CD4-positive, alpha-beta T cell (primary cell): ENCODE data around the gene TTC32. TPM values are rescaled to one million over a fixed set of nuclear protein-coding genes. Genes with fewer than 3 reads are reported as not detected.

Experiments
- ATAC-seq: fragments of 200-7000 bp; cut with Tn5 transposase; one replicate; pipeline ENCODE4 v1.10.0; 2022; ENCODE audit warnings: mild to moderate bottlenecking; ENCODE audit not compliant: poor library complexity
- CTCF ChIA-PET: fragments of 350-600 bp; sonication (Branson Sonifier 250); formaldehyde crosslinking; loops from one replicate; lab custom pipeline; 2021; ENCODE audit warnings: antibody characterized with exemption, inconsistent platforms; lab: Charles Lee
- POLR2A ChIA-PET: fragments of 350-600 bp; sonication (Branson Sonifier 250); formaldehyde crosslinking; loops from one replicate; lab custom pipeline; 2021; ENCODE audit warnings: antibody characterized with exemption, inconsistent platforms; lab: Charles Lee
- DNase-seq, 14 experiments: peaks; one replicate each; pipeline ENCODE4 v3.0.0-alpha.2; 2013 to 2020; ENCODE audit warnings: mixed read lengths in 2 of 14
- H3K27ac ChIP-seq, 2 donors: one replicate each; pipeline versions ENCODE4 v1.5.1 to v1.7.0; 2013; ENCODE audit warnings: low read length in 2 of 2, low read depth in 1 of 2, mild to moderate bottlenecking in 1 of 2
- H3K27me3 ChIP-seq, 2 experiments: 1 replicate in 1 of 2; 2 replicates in 1 of 2; pipeline versions ENCODE4 v1.6.1 to v1.7.0; 2013; ENCODE audit warnings: low read length in 2 of 2, control low read depth in 1 of 2, mild to moderate bottlenecking in 1 of 2, moderate library complexity in 1 of 2; ENCODE audit not compliant: insufficient read depth in 2 of 2, control insufficient read depth in 1 of 2
- H3K36me3 ChIP-seq: one replicate; pipeline ENCODE4 v1.6.1; 2013; ENCODE audit warnings: low read length, control low read depth; ENCODE audit not compliant: insufficient read depth
- H3K4me1 ChIP-seq: one replicate; pipeline ENCODE4 v1.6.1; 2013; ENCODE audit warnings: low read length, control low read depth; ENCODE audit not compliant: insufficient read depth
- H3K4me3 ChIP-seq: one replicate; pipeline ENCODE4 v1.5.1; 2013; ENCODE audit warnings: mild to moderate bottlenecking, low read length, moderate library complexity
- H3K9me3 ChIP-seq, 2 experiments: 1 replicate in 1 of 2; 2 replicates in 1 of 2; pipeline versions ENCODE4 v1.6.1 to v1.7.0; 2013; ENCODE audit warnings: low read length in 2 of 2, mild to moderate bottlenecking in 2 of 2, control low read depth in 1 of 2, moderate library complexity in 1 of 2; ENCODE audit not compliant: control insufficient read depth in 1 of 2, insufficient read depth in 1 of 2
- H3K27ac Mint-ChIP-seq: one replicate; pipeline ENCODE4 v1.8.0; 2020; ENCODE audit warnings: mixed read lengths
- H3K27me3 Mint-ChIP-seq: one replicate; pipeline ENCODE4 v1.8.0; 2021; ENCODE audit warnings: mixed read lengths
- H3K36me3 Mint-ChIP-seq: one replicate; pipeline ENCODE4 v1.8.0; 2021; ENCODE audit warnings: low read depth, mixed read lengths
- H3K4me1 Mint-ChIP-seq: one replicate; pipeline ENCODE4 v1.8.0; 2021; ENCODE audit warnings: low read depth, mixed read lengths
- H3K4me3 Mint-ChIP-seq: one replicate; pipeline ENCODE4 v1.8.0; 2020; ENCODE audit warnings: mild to moderate bottlenecking, mixed read lengths
- H3K9me3 Mint-ChIP-seq: one replicate; pipeline ENCODE4 v1.8.0; 2020; ENCODE audit warnings: mixed read lengths
- CTCF ChIP-seq: fragments of 200-600 bp; IDR thresholded peaks from one replicate; pipeline ENCODE4 v1.8.0; 2022; ENCODE audit warnings: antibody characterized with exemption, mild to moderate bottlenecking
- intact Hi-C, 2 experiments: fragments of 100-400 bp; cut with DNase I in 1 of 2; cut with micrococcal nuclease in 1 of 2; formaldehyde crosslinking; loops; one replicate each; pipeline versions ENCODE4 v1.15.1 to v1.9.0; 2023 to 2025; cut with DNase I, micrococcal nuclease
- total RNA-seq, 174 experiments: library from RNA in 2 of 174; stranded (reverse) in 2 of 174; gene quantifications; one replicate each; pipeline ENCODE4 v1.2.3 and lab custom pipeline; 2021 to 2026

TTC32 gene
- total RNA-seq, 2 experiments from 2014 or later = 53.1 to 54.2 TPM

GRCh38 chr2:19944205-19944845 is 42.5 kb upstream of the TTC32 start:
- ChIA-PET CTCF (interaction anchor here (1.0 kb wide), 1 partner anchor 16 kb away, joined by 3 read pairs; no protein-coding TSS in a partner anchor), POLR2A (no interaction called here)
- H3K27ac Mint-ChIP-seq = no peak overlapping the region
- no peak for DNase-seq
- H3K4me3 Mint-ChIP-seq = no peak overlapping the region
- H3K4me1 Mint-ChIP-seq = no peaks in the 10 kb centered on the region
- TF ChIP-seq CTCF = no peak
- Histone ChIP-seq H3K4me1 (no peaks in the 10 kb centered on the region), H3K27me3 (no peaks in the 10 kb centered on the region), H3K9me3 (no peaks in the 10 kb centered on the region), H3K27ac (no peak overlapping the region), H3K4me3 (no peak overlapping the region), H3K36me3 (peaks cover 3% of the 10 kb centered on the region)
- no peaks in the 10 kb centered on the region for H3K9me3 Mint-ChIP-seq
- intact Hi-C loops = no loop called here
- no peaks in the 10 kb centered on the region for H3K27me3 Mint-ChIP-seq
- H3K36me3 Mint-ChIP-seq = peaks cover 30% of the 10 kb centered on the region
- no peak for ATAC-seq

GRCh38 chr2:19943189-19943588 is 41.4 kb upstream of the TTC32 start:
- H3K9me3 Mint-ChIP-seq = no peaks in the 10 kb centered on the region
- DNase-seq (no peak), ATAC-seq (no peak)
- H3K36me3 Mint-ChIP-seq = peaks cover 38% of the 10 kb centered on the region
- POLR2A ChIA-PET = no interaction called here
- intact Hi-C loops = no loop called here
- no peaks in the 10 kb centered on the region for H3K27me3 Mint-ChIP-seq
- H3K27ac ChIP-seq = no peak overlapping the region
- H3K4me3 ChIP-seq = no peak overlapping the region
- H3K4me1 Mint-ChIP-seq = no peaks in the 10 kb centered on the region
- CTCF ChIA-PET = interaction anchor here (1.0 kb wide), 1 partner anchor 15 kb away, joined by 3 read pairs; no protein-coding TSS in a partner anchor
- TF ChIP-seq CTCF = no peak
- H3K9me3 ChIP-seq = no peaks in the 10 kb centered on the region
- no peak overlapping the region for H3K4me3 Mint-ChIP-seq
- H3K27me3 ChIP-seq = no peaks in the 10 kb centered on the region
- no peak overlapping the region for H3K27ac Mint-ChIP-seq
- peaks cover 3% of the 10 kb centered on the region for H3K36me3 ChIP-seq
- no peaks in the 10 kb centered on the region for H3K4me1 ChIP-seq

- Histone ChIP-seq H3K4me3 (no peak overlapping the region), H3K4me1 (no peaks in the 10 kb centered on the region), H3K9me3 (no peaks in the 10 kb centered on the region), H3K27ac (no peak overlapping the region), H3K36me3 (peaks cover 7% of the 10 kb centered on the region), H3K27me3 (no peaks in the 10 kb centered on the region)
- no peak overlapping the region for H3K27ac Mint-ChIP-seq
- intact Hi-C loops = no loop called here
- ChIA-PET CTCF (no interaction called here), POLR2A (no interaction called here)
- peaks cover 44% of the 10 kb centered on the region for H3K36me3 Mint-ChIP-seq
- H3K4me1 Mint-ChIP-seq = no peaks in the 10 kb centered on the region
- no peaks in the 10 kb centered on the region for H3K27me3 Mint-ChIP-seq
- no peak for TF ChIP-seq CTCF
- no peak overlapping the region for H3K4me3 Mint-ChIP-seq
- ATAC-seq (no peak), DNase-seq (no peak)
- no peaks in the 10 kb centered on the region for H3K9me3 Mint-ChIP-seq
Measured at GRCh38 chr2:19942199-19942598, 40.4 kb upstream of the TTC32 start.
